ENCODE data around the gene NUDT2. TPM values are rescaled to one million over a fixed set of nuclear protein-coding genes. Genes with fewer than 3 reads are reported as not detected.

NUDT2 gene
- total RNA-seq, 1 donor from 2014 or later = 33.1 TPM

DNA sequence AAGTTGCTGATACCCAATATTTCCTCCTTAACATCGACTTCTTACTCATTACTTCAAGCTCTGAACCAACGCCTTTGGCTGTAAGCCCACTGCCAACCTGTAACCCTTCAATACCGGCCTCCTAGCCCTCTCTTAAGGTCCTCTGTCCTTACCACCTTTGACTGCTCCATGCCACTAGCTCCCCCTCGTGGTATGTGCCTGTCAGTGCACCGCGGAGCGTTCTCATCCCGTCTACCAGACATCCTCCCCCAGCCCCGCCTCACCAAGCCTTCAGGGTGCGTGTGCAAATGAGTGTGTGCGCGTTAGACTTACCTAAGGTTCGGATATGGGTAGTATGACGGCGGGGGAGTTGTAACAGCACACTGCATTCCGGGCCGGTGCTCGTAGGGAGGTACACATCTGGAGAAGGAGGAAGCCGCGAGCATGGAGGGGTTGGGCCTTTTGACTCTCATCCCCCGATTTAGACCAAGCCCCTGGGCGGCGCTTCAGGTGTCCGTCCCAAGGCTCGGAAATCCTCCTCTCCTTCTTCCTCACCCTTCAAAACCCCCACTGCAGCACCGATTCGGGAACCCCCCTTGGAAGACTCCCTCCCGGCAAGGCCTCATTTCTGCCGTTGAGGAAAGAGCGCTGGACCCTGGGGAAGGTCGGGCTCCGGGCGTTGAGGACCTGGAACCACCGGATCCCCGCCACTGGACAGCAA lies 50.1 kb downstream of the NUDT2 start:
- H3K27ac Mint-ChIP-seq = no peak overlapping the region
- H3K9ac ChIP-seq = no peak overlapping the region
- H3K4me3 Mint-ChIP-seq = peak overlapping the region; percentile 86
- H2AFZ ChIP-seq (replicated peaks) = peak overlapping the region; percentile 80
- peak overlapping the region; percentile 86 for H3K4me2 ChIP-seq
- peaks cover 7% of the 10 kb centered on the region for H3K4me1 ChIP-seq
- peaks cover 2% of the 10 kb centered on the region for H3K9me3 Mint-ChIP-seq
- DNase-seq (ENCODE audit: low spot score) = peak; percentile 86
- H3K27ac ChIP-seq = no peak overlapping the region
- H4K20me1 ChIP-seq (ENCODE audit: low read depth) = peaks cover 12% of the 10 kb centered on the region
- no peaks in the 10 kb centered on the region for H3K36me3 ChIP-seq
- peaks cover 49% of the 10 kb centered on the region for H3K27me3 Mint-ChIP-seq (ENCODE audit: insufficient read depth, low read depth)
- peaks cover 13% of the 10 kb centered on the region for H3F3A ChIP-seq (ENCODE audit: low read depth)
- TF ChIP-seq EZH2phosphoT487 (IDR thresholded peaks at IDR 0.05) = no peak
- TF ChIP-seq, protein P1, sequence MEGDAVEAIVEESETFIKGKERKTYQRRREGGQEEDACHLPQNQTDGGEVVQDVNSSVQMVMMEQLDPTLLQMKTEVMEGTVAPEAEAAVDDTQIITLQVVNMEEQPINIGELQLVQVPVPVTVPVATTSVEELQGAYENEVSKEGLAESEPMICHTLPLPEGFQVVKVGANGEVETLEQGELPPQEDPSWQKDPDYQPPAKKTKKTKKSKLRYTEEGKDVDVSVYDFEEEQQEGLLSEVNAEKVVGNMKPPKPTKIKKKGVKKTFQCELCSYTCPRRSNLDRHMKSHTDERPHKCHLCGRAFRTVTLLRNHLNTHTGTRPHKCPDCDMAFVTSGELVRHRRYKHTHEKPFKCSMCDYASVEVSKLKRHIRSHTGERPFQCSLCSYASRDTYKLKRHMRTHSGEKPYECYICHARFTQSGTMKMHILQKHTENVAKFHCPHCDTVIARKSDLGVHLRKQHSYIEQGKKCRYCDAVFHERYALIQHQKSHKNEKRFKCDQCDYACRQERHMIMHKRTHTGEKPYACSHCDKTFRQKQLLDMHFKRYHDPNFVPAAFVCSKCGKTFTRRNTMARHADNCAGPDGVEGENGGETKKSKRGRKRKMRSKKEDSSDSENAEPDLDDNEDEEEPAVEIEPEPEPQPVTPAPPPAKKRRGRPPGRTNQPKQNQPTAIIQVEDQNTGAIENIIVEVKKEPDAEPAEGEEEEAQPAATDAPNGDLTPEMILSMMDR (IDR thresholded peaks at IDR 0.05) = peak; percentile 99
- H3K36me3 Mint-ChIP-seq = no peaks in the 10 kb centered on the region
- H3K9me3 ChIP-seq (ENCODE audit: low read depth) = no peaks in the 10 kb centered on the region
- peaks cover 100% of the 10 kb centered on the region for H3K27me3 ChIP-seq
- H3K4me1 Mint-ChIP-seq = peaks cover 38% of the 10 kb centered on the region
- no peaks in the 10 kb centered on the region for H3K79me2 ChIP-seq (ENCODE audit: low read depth)
- peak overlapping the region; percentile 52 for H3K4me3 ChIP-seq

DNA sequence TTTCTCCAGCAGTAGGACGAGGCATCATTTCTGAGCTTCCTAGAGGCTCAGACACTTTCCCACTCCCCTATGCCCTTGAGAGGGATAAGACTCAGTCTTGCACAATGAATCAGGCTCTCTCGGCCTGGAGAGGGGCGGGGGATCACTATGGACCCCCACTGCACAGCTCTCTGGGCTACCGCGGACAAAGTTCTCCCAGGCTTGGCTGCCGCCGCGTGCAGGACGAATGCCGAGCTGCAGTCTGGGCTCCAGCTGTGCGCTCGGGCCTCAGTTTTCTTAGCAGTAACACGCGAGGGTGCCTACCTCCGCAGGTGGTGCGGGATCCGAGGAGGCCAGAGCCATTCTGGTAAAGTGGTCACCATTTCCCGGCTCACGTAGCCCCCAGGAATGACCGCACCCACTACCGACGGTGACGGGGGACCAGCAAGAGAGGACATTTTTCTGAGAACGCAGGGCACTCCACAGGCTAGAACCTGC lies 50.7 kb downstream of the NUDT2 start:
- Histone ChIP-seq H3K36me3 (no peaks in the 10 kb centered on the region), H3K4me2 (peak overlapping the region; percentile 86), H3K9ac (no peak overlapping the region), H3K9me3 (ENCODE audit: low read depth) (no peaks in the 10 kb centered on the region), H2AFZ (replicated peaks) (peak overlapping the region; percentile 80), H3K4me3 (peak overlapping the region; percentile 52), H3F3A (ENCODE audit: low read depth) (peaks cover 13% of the 10 kb centered on the region), H3K4me1 (peaks cover 7% of the 10 kb centered on the region), H3K79me2 (ENCODE audit: low read depth) (no peaks in the 10 kb centered on the region), H3K27ac (no peak overlapping the region), H3K27me3 (peaks cover 99% of the 10 kb centered on the region), H4K20me1 (ENCODE audit: low read depth) (peaks cover 12% of the 10 kb centered on the region)
- Mint-ChIP-seq H3K9me3 (peaks cover 2% of the 10 kb centered on the region), H3K4me3 (peak overlapping the region; percentile 86), H3K27ac (no peak overlapping the region), H3K36me3 (no peaks in the 10 kb centered on the region), H3K4me1 (peaks cover 36% of the 10 kb centered on the region), H3K27me3 (ENCODE audit: insufficient read depth, low read depth) (peaks cover 49% of the 10 kb centered on the region)
- DNase-seq (ENCODE audit: low spot score) = peak; percentile 56
- TF ChIP-seq, protein P1 (IDR thresholded peaks at IDR 0.05) = no peak
- TF ChIP-seq EZH2phosphoT487 (IDR thresholded peaks at IDR 0.05) (peak; percentile 61), EZH2 (IDR thresholded peaks at IDR 0.05) (peak; percentile 74)

DNA sequence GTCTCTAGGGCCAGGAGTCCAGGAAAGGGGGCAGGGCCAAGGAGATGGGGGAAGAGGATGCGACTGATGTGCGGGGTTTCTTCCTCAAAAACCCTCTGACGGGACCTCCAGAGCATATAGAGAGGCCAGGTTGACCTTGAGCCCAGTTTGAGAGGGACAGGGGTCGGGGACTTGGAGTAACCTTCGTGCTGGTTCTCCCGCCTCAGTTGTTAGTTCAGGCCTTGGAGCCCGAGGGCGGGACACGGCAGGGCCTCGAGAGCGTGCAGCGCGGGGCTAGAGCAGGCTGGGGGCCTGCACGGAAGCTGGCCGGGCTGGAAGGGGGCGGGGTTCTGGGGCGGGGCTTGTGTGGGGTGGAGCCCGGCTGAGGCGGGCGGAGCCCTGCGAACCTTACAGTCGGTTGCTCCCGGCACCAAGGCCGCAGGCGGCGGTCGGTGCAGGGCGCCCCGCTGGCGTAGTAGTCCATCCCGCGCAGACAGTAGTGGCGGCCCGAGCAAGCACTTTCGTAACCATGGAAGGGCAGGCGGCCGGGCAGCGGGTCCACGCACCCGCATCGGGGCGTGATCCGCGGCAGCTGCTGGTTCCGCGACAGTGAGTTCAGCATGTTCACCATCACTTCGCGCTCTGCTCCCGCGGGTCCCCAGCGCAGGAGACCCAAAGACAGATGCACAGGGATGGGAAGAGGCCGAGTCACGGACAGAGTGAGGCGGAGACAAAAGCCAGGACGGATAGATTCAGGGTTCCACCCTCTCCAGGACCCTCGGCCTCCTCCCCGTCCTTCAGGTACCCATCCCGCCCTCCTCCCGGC lies 51.3 kb downstream of the NUDT2 start:
- peak overlapping the region; percentile 26 for H2AFZ ChIP-seq (replicated peaks)
- peaks cover 93% of the 10 kb centered on the region for H3K27me3 ChIP-seq
- TF ChIP-seq EZH2 (IDR thresholded peaks at IDR 0.05) (peak; percentile 36), EZH2phosphoT487 (IDR thresholded peaks at IDR 0.05) (peak; percentile 17)
- TF ChIP-seq, protein P1 (IDR thresholded peaks at IDR 0.05) = no peak
- peaks cover 13% of the 10 kb centered on the region for H3F3A ChIP-seq (ENCODE audit: low read depth)
- Mint-ChIP-seq H3K4me1 (peaks cover 30% of the 10 kb centered on the region), H3K4me3 (peak overlapping the region; percentile 86), H3K27me3 (ENCODE audit: insufficient read depth, low read depth) (peaks cover 49% of the 10 kb centered on the region), H3K27ac (no peak overlapping the region), H3K36me3 (no peaks in the 10 kb centered on the region), H3K9me3 (peaks cover 2% of the 10 kb centered on the region)
- peak; percentile 90 for DNase-seq (ENCODE audit: low spot score)
- H3K4me3 ChIP-seq = peak overlapping the region; percentile 52
- H4K20me1 ChIP-seq (ENCODE audit: low read depth) = peaks cover 7% of the 10 kb centered on the region
- peak overlapping the region; percentile 86 for H3K4me2 ChIP-seq
- no peak overlapping the region for H3K27ac ChIP-seq
- no peaks in the 10 kb centered on the region for H3K79me2 ChIP-seq (ENCODE audit: low read depth)
- no peak overlapping the region for H3K9ac ChIP-seq
- H3K9me3 ChIP-seq (ENCODE audit: low read depth) = no peaks in the 10 kb centered on the region
- H3K4me1 ChIP-seq = peaks cover 7% of the 10 kb centered on the region
- no peaks in the 10 kb centered on the region for H3K36me3 ChIP-seq

Data from neural progenitor cell (in vitro differentiated cells).